Measurements from ENCODE around the gene ATM.
"Not testable (repeated sequence)": the region's sequence is repeated elsewhere in the genome, so short reads cannot be mapped to it uniquely, and the experiment has no call there.

The ATM gene

GRCh38 chr11:108368134-108368533, 145.3 kb downstream of the ATM start:
- CTCF ChIA-PET, result interaction anchor here (0.6 kb wide), 1 partner anchor 539 kb away, joined by 3 read pairs; no protein-coding TSS in a partner anchor
- H3K27ac ChIP-seq, result no peak overlapping the region
- DNase-seq (ENCODE audit: low spot score), result no peak
- POLR2A ChIA-PET (ENCODE audit: low non-redundant PET), result no interaction called here
- TF ChIP-seq, protein P1, sequence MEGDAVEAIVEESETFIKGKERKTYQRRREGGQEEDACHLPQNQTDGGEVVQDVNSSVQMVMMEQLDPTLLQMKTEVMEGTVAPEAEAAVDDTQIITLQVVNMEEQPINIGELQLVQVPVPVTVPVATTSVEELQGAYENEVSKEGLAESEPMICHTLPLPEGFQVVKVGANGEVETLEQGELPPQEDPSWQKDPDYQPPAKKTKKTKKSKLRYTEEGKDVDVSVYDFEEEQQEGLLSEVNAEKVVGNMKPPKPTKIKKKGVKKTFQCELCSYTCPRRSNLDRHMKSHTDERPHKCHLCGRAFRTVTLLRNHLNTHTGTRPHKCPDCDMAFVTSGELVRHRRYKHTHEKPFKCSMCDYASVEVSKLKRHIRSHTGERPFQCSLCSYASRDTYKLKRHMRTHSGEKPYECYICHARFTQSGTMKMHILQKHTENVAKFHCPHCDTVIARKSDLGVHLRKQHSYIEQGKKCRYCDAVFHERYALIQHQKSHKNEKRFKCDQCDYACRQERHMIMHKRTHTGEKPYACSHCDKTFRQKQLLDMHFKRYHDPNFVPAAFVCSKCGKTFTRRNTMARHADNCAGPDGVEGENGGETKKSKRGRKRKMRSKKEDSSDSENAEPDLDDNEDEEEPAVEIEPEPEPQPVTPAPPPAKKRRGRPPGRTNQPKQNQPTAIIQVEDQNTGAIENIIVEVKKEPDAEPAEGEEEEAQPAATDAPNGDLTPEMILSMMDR (conservative IDR thresholded peaks at IDR 0.05; ENCODE audit: low read depth), result no peak

- TF ChIP-seq, protein P1 (conservative IDR thresholded peaks at IDR 0.05; ENCODE audit: low read depth), result no peak
- ChIA-PET POLR2A (ENCODE audit: low non-redundant PET) (no interaction called here), CTCF (interaction anchor here (0.6 kb wide), 1 partner anchor 540 kb away, joined by 3 read pairs; no protein-coding TSS in a partner anchor)
- DNase-seq (ENCODE audit: low spot score), result no peak
- no peak overlapping the region for H3K27ac ChIP-seq
Observed at GRCh38 chr11:108369064-108369463, 146.2 kb downstream of the ATM start.

DNA sequence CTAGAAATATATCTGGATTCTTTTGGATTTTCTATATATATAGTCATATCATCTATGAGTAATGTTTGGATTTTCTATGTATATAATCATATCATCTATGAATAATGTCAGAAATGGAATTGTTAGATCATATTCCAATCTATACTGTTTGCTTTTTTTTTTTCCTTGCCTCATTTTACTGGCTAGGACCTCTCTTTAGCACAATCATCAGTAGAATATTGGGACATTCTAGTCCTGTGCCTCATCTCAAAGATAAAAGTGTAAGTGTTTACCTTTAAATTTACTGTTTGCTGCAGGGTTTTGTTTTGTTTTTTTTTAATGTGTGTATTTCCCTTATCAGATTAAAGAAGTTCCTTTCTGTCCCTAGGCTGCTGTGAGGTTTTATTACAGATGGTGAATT, 147.4 kb downstream of the ATM start:
- TF ChIP-seq, protein P1 (conservative IDR thresholded peaks at IDR 0.05; ENCODE audit: low read depth), result no peak

GRCh38 chr11:108370990-108371389, 148.1 kb downstream of the ATM start:
- POLR2A ChIA-PET (ENCODE audit: low non-redundant PET), result no interaction called here
- no peak overlapping the region for H3K27ac ChIP-seq
- TF ChIP-seq, protein P1 (conservative IDR thresholded peaks at IDR 0.05; ENCODE audit: low read depth), result no peak
- DNase-seq (ENCODE audit: low spot score), result no peak
- CTCF ChIA-PET, result no interaction called here

More for the DNA sequence above, 147.4 kb downstream of the ATM start:
- ChIA-PET POLR2A (ENCODE audit: low non-redundant PET) (no interaction called here), CTCF (interaction anchor here (0.7 kb wide), 1 partner anchor 1543 kb away, joined by 3 read pairs; no protein-coding TSS in a partner anchor)
- no peak for DNase-seq (ENCODE audit: low spot score)
- H3K27ac ChIP-seq, result no peak overlapping the region

- POLR2A ChIA-PET (ENCODE audit: low non-redundant PET); DNase-seq (ENCODE audit: low spot score); H3K27ac ChIP-seq; CTCF ChIA-PET: not testable (repeated sequence)
Observed at GRCh38 chr11:108373505-108373904, 150.6 kb downstream of the ATM start.

GRCh38 chr11:108388576-108388975, 165.7 kb downstream of the ATM start:
- POLR2A ChIA-PET (ENCODE audit: low non-redundant PET), result no interaction called here
- TF ChIP-seq, protein P1 (conservative IDR thresholded peaks at IDR 0.05; ENCODE audit: low read depth), result no peak
- CTCF ChIA-PET, result no interaction called here
- no peak for DNase-seq (ENCODE audit: low spot score)
- H3K27ac ChIP-seq, result no peak overlapping the region

GRCh38 chr11:108392353-108392752, 169.5 kb downstream of the ATM start:
- CTCF ChIA-PET, result no interaction called here
- no peak overlapping the region for H3K27ac ChIP-seq
- DNase-seq (ENCODE audit: low spot score), result no peak
- TF ChIP-seq, protein P1 (conservative IDR thresholded peaks at IDR 0.05; ENCODE audit: low read depth), result no peak
- POLR2A ChIA-PET (ENCODE audit: low non-redundant PET), result no interaction called here
